ENCODE results near the gene NPC2.

GRCh38 chr14:74441113-74441512, 52.0 kb downstream of the NPC2 start:
- TF ChIP-seq MYC (IDR thresholded peaks at IDR 0.05; ENCODE audit: low read depth, low read length) (no peak), CTCF (IDR thresholded peaks at IDR 0.05; ENCODE audit: extremely low read depth in 1 of 2, insufficient read depth in 1 of 2, low read depth in 1 of 2, low read length in 2 of 2) (no peak), POLR2A (IDR thresholded peaks at IDR 0.05; ENCODE audit: low read depth, low read length) (no peak), POLR2AphosphoS5 (IDR thresholded peaks at IDR 0.05; ENCODE audit: insufficient read depth, low read depth, low read length) (no peak), JUN (IDR thresholded peaks at IDR 0.05; ENCODE audit: borderline replicate concordance, insufficient read depth, insufficient read length, low read depth) (no peak)
